HG02970 (cell line): Measurements from ENCODE around the gene RECQL.
"Not testable (repeated sequence)": the region's sequence is repeated elsewhere in the genome, so short reads cannot be mapped to it uniquely, and the experiment has no call there.

Source experiments
- ATAC-seq: cut with Tn5 transposase; IDR thresholded peaks from one replicate; pipeline ENCODE4 v1.9.1; 2021; ENCODE audit warnings: mild to moderate bottlenecking, moderate library complexity, moderate number of reproducible peaks; ENCODE audit not compliant: unreplicated experiment, low FRiP score

The RECQL gene

GRCh38 chr12:21502872-21503271 lies 1.4 kb upstream of the RECQL start:
- no peak for ATAC-seq

- ATAC-seq, result no peak
Observed at GRCh38 chr12:21502164-21502496, 695 bp upstream of the RECQL start.

- ATAC-seq, result peak; percentile 1
Observed at GRCh38 chr12:21500786-21501257, 613 bp downstream of the RECQL start.

- ATAC-seq, result no peak
Observed at GRCh38 chr12:21499765-21500164, 1.7 kb downstream of the RECQL start.

- ATAC-seq, result no peak
Observed at GRCh38 chr12:21485998-21486397, 15.4 kb downstream of the RECQL start.

GRCh38 chr12:21483531-21483930 lies 17.9 kb downstream of the RECQL start:
- ATAC-seq, result no peak

- ATAC-seq, result no peak
Observed at GRCh38 chr12:21478756-21479455, 22.5 kb downstream of the RECQL start.

GRCh38 chr12:21476949-21477348 lies 24.5 kb downstream of the RECQL start:
- no peak for ATAC-seq

GRCh38 chr12:21475552-21475951 lies 25.9 kb downstream of the RECQL start:
- ATAC-seq, result no peak

- ATAC-seq, result no peak
Observed at GRCh38 chr12:21472197-21472823, 29.1 kb downstream of the RECQL start.

GRCh38 chr12:21471294-21471693 lies 30.1 kb downstream of the RECQL start:
- no peak for ATAC-seq

GRCh38 chr12:21467334-21467733 lies 34.1 kb downstream of the RECQL start:
- ATAC-seq, result not testable (repeated sequence)

- ATAC-seq, result no peak
Observed at GRCh38 chr12:21459474-21459873, 42.0 kb downstream of the RECQL start.

- ATAC-seq, result no peak
Observed at GRCh38 chr12:21456291-21456780, 45.1 kb downstream of the RECQL start.

GRCh38 chr12:21453312-21453852 lies 48.1 kb downstream of the RECQL start:
- ATAC-seq, result no peak

GRCh38 chr12:21451529-21451928 lies 49.9 kb downstream of the RECQL start:
- ATAC-seq, result no peak

- ATAC-seq, result no peak
Observed at GRCh38 chr12:21444193-21445146, 57.0 kb downstream of the RECQL start.

- no peak for ATAC-seq
Observed at GRCh38 chr12:21439347-21439746, 62.1 kb downstream of the RECQL start.

- ATAC-seq, result no peak
Observed at GRCh38 chr12:21438643-21439042, 62.8 kb downstream of the RECQL start.

GRCh38 chr12:21434699-21435098 lies 66.7 kb downstream of the RECQL start:
- ATAC-seq, result no peak

GRCh38 chr12:21433525-21433924 lies 67.9 kb downstream of the RECQL start:
- no peak for ATAC-seq
